DMS79 treated with DMSO at 0.1 percent for 48 hours (cell line): Measurements from ENCODE around the gene TBX2.
"Not testable (repeated sequence)": the region's sequence is repeated elsewhere in the genome, so short reads cannot be mapped to it uniquely, and the experiment has no call there.

Experiments
- DNase-seq: peaks from one replicate; lab custom pipeline; 2025; lab: John Stamatoyannopoulos, UW

Gene TBX2

GRCh38 chr17:61399131-61400065 is at the start of gene TBX2:
TBX2 (plus strand) TSS chr17:61399843; CDS start chr17:61400177, 334 bp downstream.
- DNase-seq, result peak; percentile 30

GRCh38 chr17:61351745-61352407 is 47.8 kb upstream of the TBX2 start:
- no peak for DNase-seq

- DNase-seq, result no peak
Measured at GRCh38 chr17:61352408-61352770, 47.3 kb upstream of the TBX2 start.

GRCh38 chr17:61352781-61353491 is 46.7 kb upstream of the TBX2 start:
- DNase-seq, result no peak

- no peak for DNase-seq
Measured at GRCh38 chr17:61353615-61354014, 46.0 kb upstream of the TBX2 start.

- DNase-seq, result no peak
Measured at GRCh38 chr17:61354895-61355874, 44.5 kb upstream of the TBX2 start.

GRCh38 chr17:61357061-61357460 is 42.6 kb upstream of the TBX2 start:
- DNase-seq, result not testable (repeated sequence)

- not testable (repeated sequence) for DNase-seq
Measured at GRCh38 chr17:61359513-61359912, 40.1 kb upstream of the TBX2 start.

GRCh38 chr17:61360318-61360943 is 39.2 kb upstream of the TBX2 start:
- DNase-seq, result no peak

- DNase-seq, result no peak
Measured at GRCh38 chr17:61361084-61361483, 38.6 kb upstream of the TBX2 start.

GRCh38 chr17:61362396-61362795 is 37.2 kb upstream of the TBX2 start:
- no peak for DNase-seq

GRCh38 chr17:61362852-61363600 is 36.6 kb upstream of the TBX2 start:
- no peak for DNase-seq

GRCh38 chr17:61363601-61364462 is 35.8 kb upstream of the TBX2 start:
- DNase-seq, result no peak

GRCh38 chr17:61364463-61364846 is 35.2 kb upstream of the TBX2 start:
- DNase-seq, result no peak

- no peak for DNase-seq
Measured at GRCh38 chr17:61366076-61366714, 33.4 kb upstream of the TBX2 start.

- peak; percentile 23 for DNase-seq
Measured at GRCh38 chr17:61366715-61367413, 32.8 kb upstream of the TBX2 start.

- no peak for DNase-seq
Measured at GRCh38 chr17:61368049-61368831, 31.4 kb upstream of the TBX2 start.
